Panc1 (cell line): ENCODE data around the gene GLI1.

ENCODE experiments used
- POLR2AphosphoS5 ChIP-seq: IDR thresholded peaks from 2 replicates; pipeline ENCODE4 v1.6.1; 2012; ENCODE audit warnings: mild to moderate bottlenecking, low read depth, low read length, moderate library complexity
- SIN3A ChIP-seq: IDR thresholded peaks from 2 replicates; pipeline ENCODE4 v1.6.1; 2012; ENCODE audit warnings: low read depth, mild to moderate bottlenecking, low read length, moderate library complexity, borderline replicate concordance; ENCODE audit not compliant: insufficient read depth
- TF ChIP-seq, protein P1 (sequence below): fragments of 450-650 bp; IDR thresholded peaks from 2 replicates; pipeline ENCODE4 v1.5.1; 2017; ENCODE audit warnings: mild to moderate bottlenecking
- TF ChIP-seq, protein P2 (sequence below), 2 experiments: IDR thresholded peaks; 2 replicates each; pipeline ENCODE4 v1.6.1; 2011 to 2012; ENCODE audit warnings: low read depth in 2 of 2, control low read depth in 1 of 2, low read length in 1 of 2, mild to moderate bottlenecking in 1 of 2, moderate library complexity in 1 of 2; ENCODE audit not compliant: insufficient read depth in 1 of 2

DNA sequence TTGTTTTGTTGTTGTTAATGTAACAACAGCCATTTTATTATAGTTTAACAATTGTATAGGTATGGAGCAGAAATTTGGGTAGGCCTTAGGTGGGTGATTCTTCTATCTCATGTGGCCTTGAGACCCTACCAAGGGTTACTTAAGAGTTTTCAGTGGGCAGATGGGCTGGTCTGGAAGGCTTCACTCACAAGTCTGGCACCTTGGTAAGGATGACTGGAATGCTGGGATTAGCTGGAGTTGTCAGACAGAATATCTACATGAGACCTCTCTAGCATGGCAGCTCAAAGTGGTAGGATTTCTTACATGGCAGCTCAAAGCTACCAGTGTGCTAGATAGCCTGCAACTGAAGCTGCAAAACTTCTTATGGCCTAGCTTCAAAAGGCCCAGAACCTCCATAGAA, 26.1 kb downstream of the GLI1 start:
- TF ChIP-seq SIN3A (no peak), POLR2AphosphoS5 (no peak)
- TF ChIP-seq, protein P1, sequence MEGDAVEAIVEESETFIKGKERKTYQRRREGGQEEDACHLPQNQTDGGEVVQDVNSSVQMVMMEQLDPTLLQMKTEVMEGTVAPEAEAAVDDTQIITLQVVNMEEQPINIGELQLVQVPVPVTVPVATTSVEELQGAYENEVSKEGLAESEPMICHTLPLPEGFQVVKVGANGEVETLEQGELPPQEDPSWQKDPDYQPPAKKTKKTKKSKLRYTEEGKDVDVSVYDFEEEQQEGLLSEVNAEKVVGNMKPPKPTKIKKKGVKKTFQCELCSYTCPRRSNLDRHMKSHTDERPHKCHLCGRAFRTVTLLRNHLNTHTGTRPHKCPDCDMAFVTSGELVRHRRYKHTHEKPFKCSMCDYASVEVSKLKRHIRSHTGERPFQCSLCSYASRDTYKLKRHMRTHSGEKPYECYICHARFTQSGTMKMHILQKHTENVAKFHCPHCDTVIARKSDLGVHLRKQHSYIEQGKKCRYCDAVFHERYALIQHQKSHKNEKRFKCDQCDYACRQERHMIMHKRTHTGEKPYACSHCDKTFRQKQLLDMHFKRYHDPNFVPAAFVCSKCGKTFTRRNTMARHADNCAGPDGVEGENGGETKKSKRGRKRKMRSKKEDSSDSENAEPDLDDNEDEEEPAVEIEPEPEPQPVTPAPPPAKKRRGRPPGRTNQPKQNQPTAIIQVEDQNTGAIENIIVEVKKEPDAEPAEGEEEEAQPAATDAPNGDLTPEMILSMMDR: no peak
- TF ChIP-seq, protein P2, sequence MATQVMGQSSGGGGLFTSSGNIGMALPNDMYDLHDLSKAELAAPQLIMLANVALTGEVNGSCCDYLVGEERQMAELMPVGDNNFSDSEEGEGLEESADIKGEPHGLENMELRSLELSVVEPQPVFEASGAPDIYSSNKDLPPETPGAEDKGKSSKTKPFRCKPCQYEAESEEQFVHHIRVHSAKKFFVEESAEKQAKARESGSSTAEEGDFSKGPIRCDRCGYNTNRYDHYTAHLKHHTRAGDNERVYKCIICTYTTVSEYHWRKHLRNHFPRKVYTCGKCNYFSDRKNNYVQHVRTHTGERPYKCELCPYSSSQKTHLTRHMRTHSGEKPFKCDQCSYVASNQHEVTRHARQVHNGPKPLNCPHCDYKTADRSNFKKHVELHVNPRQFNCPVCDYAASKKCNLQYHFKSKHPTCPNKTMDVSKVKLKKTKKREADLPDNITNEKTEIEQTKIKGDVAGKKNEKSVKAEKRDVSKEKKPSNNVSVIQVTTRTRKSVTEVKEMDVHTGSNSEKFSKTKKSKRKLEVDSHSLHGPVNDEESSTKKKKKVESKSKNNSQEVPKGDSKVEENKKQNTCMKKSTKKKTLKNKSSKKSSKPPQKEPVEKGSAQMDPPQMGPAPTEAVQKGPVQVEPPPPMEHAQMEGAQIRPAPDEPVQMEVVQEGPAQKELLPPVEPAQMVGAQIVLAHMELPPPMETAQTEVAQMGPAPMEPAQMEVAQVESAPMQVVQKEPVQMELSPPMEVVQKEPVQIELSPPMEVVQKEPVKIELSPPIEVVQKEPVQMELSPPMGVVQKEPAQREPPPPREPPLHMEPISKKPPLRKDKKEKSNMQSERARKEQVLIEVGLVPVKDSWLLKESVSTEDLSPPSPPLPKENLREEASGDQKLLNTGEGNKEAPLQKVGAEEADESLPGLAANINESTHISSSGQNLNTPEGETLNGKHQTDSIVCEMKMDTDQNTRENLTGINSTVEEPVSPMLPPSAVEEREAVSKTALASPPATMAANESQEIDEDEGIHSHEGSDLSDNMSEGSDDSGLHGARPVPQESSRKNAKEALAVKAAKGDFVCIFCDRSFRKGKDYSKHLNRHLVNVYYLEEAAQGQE (IDR thresholded peaks at IDR 0.05; ENCODE audit: insufficient read depth in 1 of 2, low read depth in 2 of 2, low read length in 1 of 2): no peak
